Mucosa of stomach (tissue), 1 donor: ENCODE measurements around the gene SPOPL.
"Not testable (repeated sequence)": the region's sequence is repeated elsewhere in the genome, so short reads cannot be mapped to it uniquely, and the experiment has no call there.

Experiments used
- H3K27me3 ChIP-seq: one replicate; pipeline ENCODE4 v1.7.0; 2013; ENCODE audit warnings: mild to moderate bottlenecking, low read length; ENCODE audit not compliant: control insufficient read depth, insufficient read depth
- H3K36me3 ChIP-seq: one replicate; pipeline ENCODE4 v1.7.0; 2013; ENCODE audit warnings: low read length; ENCODE audit not compliant: control insufficient read depth, insufficient read depth
- H3K4me1 ChIP-seq: one replicate; pipeline ENCODE4 v1.7.0; 2013; ENCODE audit warnings: mild to moderate bottlenecking, low read length; ENCODE audit not compliant: control insufficient read depth, insufficient read depth
- H3K4me3 ChIP-seq: one replicate; pipeline ENCODE4 v1.7.0; 2013; ENCODE audit warnings: low read length
- H3K9ac ChIP-seq: one replicate; pipeline ENCODE4 v1.7.0; 2013; ENCODE audit warnings: mild to moderate bottlenecking, low read length, moderate library complexity
- H3K9me3 ChIP-seq: one replicate; pipeline ENCODE4 v1.7.0; 2013; ENCODE audit warnings: mild to moderate bottlenecking, low read length, moderate library complexity; ENCODE audit not compliant: control insufficient read depth
- donor health status: Pancreatic carcinoma.

The SPOPL gene

DNA sequence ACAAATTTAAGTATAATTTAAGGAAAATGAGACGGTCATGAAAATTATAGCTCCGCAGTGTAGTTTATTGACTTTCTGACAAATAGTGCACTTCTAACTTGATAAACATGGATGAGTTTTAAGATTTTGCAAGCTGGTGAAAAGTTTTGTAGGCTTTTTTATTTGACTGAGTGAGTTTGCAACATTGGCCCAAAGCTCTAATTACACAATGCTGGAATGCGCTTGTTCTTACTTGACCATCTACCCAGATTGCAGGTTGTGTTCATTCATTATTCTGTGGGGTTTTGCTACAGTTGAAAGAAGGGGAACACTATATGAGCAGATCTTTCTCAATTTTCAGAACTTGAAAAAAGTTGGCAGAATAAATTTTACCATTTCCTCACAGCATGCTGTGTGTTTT lies 13.5 kb downstream of the SPOPL start:
- no peak overlapping the region for H3K4me3 ChIP-seq
- H3K4me1 ChIP-seq, result peaks cover 15% of the 10 kb centered on the region
- H3K9ac ChIP-seq, result no peak overlapping the region
- H3K9me3 ChIP-seq, result no peaks in the 10 kb centered on the region
- no peaks in the 10 kb centered on the region for H3K36me3 ChIP-seq
- no peaks in the 10 kb centered on the region for H3K27me3 ChIP-seq

DNA sequence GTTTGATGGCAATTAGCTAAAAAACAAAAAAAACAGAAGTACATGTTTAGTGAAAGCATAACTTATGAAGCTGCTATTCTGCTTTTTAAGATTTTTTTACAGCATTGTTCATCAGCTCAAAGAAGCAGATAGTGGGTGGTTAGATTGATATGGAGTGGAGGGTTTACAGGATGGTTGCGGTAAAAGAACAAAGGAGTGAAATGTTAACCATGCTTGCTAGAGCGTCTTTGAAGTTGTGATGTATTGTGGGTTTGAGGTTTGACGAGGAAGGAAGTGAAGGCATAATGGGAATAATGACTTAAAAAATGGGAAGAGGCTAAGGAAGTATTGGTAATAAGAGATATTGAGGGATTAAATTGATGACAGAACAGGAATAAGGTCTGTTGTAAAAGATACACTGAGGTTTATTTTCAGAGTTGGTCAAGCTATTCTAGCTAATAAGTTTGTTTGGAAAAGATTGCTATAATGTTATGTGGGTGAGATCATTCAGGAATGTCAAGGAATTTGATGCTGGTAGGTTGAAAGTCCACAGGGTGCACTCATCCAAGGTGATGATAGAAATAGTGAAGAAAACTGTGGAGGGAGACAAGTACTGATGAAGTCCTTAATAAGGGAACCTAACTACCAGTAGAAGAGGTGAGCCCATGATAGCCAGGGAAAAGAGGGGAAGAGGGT lies 14.6 kb downstream of the SPOPL start:
- H3K9me3 ChIP-seq, result no peaks in the 10 kb centered on the region
- no peak overlapping the region for H3K9ac ChIP-seq
- H3K4me3 ChIP-seq, result no peak overlapping the region
- no peaks in the 10 kb centered on the region for H3K27me3 ChIP-seq
- H3K36me3 ChIP-seq, result no peaks in the 10 kb centered on the region
- peaks cover 15% of the 10 kb centered on the region for H3K4me1 ChIP-seq

DNA sequence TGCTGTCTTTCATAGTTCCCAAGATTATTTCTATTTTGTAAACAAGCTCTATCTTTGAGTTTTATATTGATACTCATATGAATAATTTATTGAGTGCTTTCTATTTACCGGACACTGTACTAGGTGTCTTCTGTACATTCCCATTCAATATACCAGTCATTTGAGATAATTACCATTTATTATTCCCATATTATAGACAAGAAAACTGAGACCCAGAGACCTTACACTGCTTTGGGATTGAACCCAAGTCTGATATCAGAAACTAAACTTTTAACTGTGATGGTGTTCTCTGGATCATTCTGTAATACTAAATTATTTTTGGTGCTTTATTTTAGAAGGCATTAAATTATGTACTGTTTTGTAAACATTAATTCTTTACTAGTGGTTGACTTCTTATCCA lies 17.3 kb downstream of the SPOPL start:
- no peaks in the 10 kb centered on the region for H3K36me3 ChIP-seq
- no peaks in the 10 kb centered on the region for H3K27me3 ChIP-seq
- H3K4me3 ChIP-seq, result no peak overlapping the region
- H3K9me3 ChIP-seq, result no peaks in the 10 kb centered on the region
- H3K9ac ChIP-seq, result no peak overlapping the region
- peaks cover 15% of the 10 kb centered on the region for H3K4me1 ChIP-seq

DNA sequence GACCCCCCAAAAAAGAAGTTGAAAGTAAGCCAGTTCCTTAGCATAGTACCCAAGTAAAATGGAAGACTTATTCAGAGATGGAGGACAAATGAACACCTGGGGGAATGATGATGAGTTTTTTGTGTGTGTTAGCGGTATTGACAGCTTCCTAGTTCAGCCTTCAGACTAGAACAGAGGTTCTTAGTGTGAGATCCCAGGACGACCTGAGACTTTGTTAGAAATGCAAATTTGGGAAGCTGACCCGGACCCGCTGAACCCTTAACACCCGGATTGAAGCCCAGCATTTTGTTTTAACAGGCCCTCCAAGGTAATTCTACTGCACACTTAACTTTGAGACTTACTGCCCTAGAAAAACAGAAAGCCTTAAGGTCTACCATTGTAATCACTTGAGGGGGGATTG lies 20.3 kb downstream of the SPOPL start:
- H3K9ac ChIP-seq, result no peak overlapping the region
- H3K9me3 ChIP-seq, result no peaks in the 10 kb centered on the region
- H3K4me1 ChIP-seq, result peaks cover under 1% of the 10 kb centered on the region
- no peak overlapping the region for H3K4me3 ChIP-seq
- no peaks in the 10 kb centered on the region for H3K27me3 ChIP-seq
- H3K36me3 ChIP-seq, result no peaks in the 10 kb centered on the region

DNA sequence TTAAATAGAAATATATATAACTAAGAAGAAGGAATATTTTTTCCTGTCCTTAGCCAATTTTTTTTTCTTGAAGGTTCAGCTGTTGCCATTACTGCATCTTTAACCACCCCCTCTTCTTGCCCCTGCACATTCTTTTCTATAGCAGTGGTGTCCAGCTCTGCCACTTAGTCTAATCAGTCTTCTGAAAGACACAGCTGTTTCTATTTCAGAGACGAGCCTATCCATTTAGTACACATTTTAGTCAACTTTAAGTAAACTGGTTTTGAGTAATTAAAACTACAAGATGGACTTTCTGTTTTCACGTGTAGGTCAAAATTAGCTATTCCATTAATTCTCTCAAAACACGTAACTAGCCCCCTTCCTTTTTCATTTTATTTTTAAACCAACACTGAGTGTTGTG lies 21.0 kb downstream of the SPOPL start:
- no peak overlapping the region for H3K9ac ChIP-seq
- H3K9me3 ChIP-seq, result no peaks in the 10 kb centered on the region
- no peaks in the 10 kb centered on the region for H3K4me1 ChIP-seq
- no peaks in the 10 kb centered on the region for H3K36me3 ChIP-seq
- H3K27me3 ChIP-seq, result no peaks in the 10 kb centered on the region
- no peak overlapping the region for H3K4me3 ChIP-seq

DNA sequence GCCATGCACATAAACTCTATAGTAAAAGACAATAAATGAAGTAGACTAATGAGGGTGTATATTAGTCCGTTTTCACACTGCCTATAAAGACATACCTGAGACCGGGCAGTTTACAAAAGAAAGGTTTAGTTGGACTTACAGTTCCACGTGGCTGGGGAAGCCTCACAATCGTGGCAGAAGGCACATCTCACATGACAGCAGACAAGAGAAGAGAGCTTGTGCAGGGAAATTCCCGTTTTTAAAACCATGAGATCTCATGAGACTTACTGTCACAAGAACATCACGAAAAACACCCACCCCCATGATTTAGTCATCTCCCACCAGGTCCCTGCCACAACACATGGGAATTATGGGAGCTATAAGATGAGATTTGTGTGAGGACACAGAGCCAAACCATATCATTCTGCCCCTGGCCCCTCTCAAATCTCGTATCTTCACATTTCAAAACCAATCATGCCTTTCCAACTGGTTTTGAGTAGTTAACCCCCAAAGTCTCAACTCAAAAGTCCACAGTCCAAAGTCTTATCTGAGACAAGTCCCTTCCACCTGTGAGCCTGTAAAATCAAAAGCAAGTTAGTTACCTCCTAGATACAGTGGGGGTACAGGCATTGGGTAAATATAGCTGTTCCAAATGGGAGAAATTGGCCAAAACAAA lies 21.6 kb downstream of the SPOPL start:
- not testable (repeated sequence) for H3K36me3 ChIP-seq, H3K4me1 ChIP-seq, H3K9me3 ChIP-seq, H3K9ac ChIP-seq, H3K27me3 ChIP-seq, H3K4me3 ChIP-seq

DNA sequence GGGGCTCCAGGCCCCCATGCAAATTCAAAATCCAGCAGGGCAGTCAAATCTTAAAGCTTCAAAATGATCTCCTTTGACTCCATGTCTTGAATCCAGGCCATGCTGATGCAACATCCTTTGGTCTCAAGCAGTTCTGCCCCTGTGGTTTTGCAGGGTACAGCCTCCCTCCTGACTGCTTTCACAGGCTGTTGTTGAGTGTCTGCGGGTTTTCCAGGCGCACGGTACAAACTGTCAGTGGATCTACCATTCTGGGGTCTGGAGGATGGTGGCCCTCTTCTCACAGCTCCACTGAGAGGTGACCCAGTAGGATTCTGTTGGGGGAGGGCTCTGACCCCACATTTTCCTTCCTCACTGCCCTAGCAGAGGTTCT lies 22.1 kb downstream of the SPOPL start:
- not testable (repeated sequence) for H3K9ac ChIP-seq, H3K9me3 ChIP-seq, H3K36me3 ChIP-seq, H3K4me1 ChIP-seq, H3K4me3 ChIP-seq, H3K27me3 ChIP-seq

GRCh38 chr2:138524353-138524752 lies 22.8 kb downstream of the SPOPL start:
- H3K9ac ChIP-seq, H3K4me1 ChIP-seq, H3K27me3 ChIP-seq, H3K36me3 ChIP-seq, H3K9me3 ChIP-seq: not testable (repeated sequence)
- H3K4me3 ChIP-seq, result peak overlapping the region; percentile 22

DNA sequence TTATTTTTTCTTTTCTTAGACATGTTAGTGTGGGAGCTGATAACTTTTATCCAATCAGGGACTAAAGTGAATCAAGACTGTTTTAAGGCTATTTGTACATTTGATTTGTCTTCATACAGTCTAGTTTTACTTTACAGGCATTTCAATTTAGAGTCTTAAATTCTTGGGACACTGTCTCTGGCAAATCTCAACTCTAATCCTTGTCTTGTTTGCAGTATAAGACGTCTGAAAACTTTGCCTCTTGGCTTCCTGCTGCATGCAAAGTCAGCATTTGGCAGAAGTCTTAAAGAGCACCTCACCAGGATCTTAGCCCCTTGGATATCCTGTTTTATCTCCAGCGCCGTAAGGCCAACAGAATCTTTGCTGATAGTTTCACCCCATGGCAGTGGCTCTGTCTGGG lies 30.3 kb downstream of the SPOPL start:
- H3K9ac ChIP-seq, result no peak overlapping the region
- peaks cover under 1% of the 10 kb centered on the region for H3K4me1 ChIP-seq
- H3K9me3 ChIP-seq, result no peaks in the 10 kb centered on the region

DNA sequence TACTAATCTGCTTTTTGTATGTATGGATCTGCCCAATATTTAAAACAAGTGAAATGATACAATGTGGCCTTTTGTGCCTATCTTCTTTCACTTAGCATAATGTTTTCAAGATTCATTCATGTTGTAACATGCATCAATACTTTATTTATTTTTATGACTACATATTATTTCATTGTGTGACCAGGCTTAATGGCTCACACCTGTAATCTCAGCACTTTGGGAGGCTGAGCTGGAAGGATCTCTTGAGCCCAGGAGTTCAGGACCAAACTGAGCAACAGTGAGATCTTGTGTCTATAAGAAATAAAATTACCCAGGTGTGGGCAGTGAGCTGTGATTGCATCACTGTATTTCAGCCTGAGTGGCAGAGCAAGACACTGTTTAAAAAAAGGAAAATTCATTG lies 33.2 kb downstream of the SPOPL start:
- Histone ChIP-seq H3K9ac (no peak overlapping the region), H3K27me3 (no peaks in the 10 kb centered on the region), H3K9me3 (no peaks in the 10 kb centered on the region), H3K36me3 (no peaks in the 10 kb centered on the region), H3K4me1 (peaks cover 3% of the 10 kb centered on the region), H3K4me3 (no peak overlapping the region)

More for the DNA sequence above, 30.3 kb downstream of the SPOPL start:
- Histone ChIP-seq H3K36me3 (no peaks in the 10 kb centered on the region), H3K27me3 (no peaks in the 10 kb centered on the region), H3K4me3 (no peak overlapping the region)

DNA sequence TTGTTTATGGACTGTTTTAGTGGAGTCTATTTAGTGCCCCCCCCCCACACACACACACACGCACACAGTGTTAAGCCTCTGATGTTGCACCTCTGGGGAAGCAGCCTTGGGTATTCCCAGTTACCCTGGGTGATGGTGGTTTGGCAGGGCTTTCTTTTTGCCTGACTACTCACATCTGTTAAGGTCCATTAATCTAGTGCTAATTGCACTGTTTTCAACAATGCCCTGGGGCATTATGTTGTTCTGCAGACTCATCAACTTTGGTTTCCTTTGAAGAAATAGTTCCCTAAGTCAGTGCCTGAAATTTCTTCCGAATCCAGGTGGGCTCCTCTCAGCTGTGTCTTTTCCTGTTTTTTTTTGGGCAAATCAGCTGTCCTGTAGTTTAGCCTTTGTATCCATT lies 34.7 kb downstream of the SPOPL start:
- H3K36me3 ChIP-seq, result no peaks in the 10 kb centered on the region
- no peak overlapping the region for H3K9ac ChIP-seq
- no peaks in the 10 kb centered on the region for H3K9me3 ChIP-seq
- H3K27me3 ChIP-seq, result no peaks in the 10 kb centered on the region
- peaks cover 3% of the 10 kb centered on the region for H3K4me1 ChIP-seq
- H3K4me3 ChIP-seq, result no peak overlapping the region

DNA sequence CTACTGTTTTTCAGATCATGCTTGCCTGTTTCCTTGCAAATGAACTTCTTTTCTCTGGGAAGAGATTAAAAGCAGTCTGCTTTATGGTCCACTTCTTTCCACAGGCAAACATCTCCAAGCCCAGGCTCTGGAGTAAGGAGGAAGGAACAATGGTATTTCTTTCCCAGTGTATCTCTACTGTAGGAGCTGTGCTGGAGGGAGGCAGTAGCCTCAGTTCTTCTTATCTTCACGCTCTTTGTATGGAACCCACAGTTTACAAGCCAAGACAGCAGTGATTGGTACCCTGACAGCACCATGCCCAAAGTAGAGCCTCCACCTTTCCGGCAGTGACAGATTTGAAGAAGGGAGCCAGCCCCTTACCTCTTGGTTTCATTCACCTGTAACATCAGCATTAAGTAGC lies 35.2 kb downstream of the SPOPL start:
- Histone ChIP-seq H3K27me3 (no peaks in the 10 kb centered on the region), H3K4me1 (peaks cover 3% of the 10 kb centered on the region), H3K9ac (no peak overlapping the region), H3K9me3 (no peaks in the 10 kb centered on the region), H3K36me3 (no peaks in the 10 kb centered on the region), H3K4me3 (no peak overlapping the region)
